Measurements from ENCODE around the gene METAP2.

DNA sequence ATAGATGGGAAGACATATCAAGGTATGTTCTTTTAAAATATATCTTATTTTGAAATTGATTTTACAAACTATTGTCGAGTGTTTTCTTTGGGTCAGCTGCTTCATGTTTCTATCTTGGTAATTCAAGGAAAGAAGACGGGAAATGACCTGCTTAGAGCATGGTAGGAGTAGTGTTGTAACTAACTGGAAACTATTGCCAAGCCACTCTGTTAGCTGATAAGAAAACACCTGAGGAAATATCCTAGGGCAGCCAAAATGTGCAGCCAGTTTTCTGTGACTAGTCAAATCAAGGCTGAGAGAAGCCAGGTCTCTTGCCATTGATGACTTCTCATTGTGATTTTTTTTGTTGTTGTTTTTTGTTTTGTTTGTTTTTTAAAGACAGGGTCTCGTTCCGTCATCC is 30.2 kb downstream of the METAP2 start:
- TF ChIP-seq, protein P1, sequence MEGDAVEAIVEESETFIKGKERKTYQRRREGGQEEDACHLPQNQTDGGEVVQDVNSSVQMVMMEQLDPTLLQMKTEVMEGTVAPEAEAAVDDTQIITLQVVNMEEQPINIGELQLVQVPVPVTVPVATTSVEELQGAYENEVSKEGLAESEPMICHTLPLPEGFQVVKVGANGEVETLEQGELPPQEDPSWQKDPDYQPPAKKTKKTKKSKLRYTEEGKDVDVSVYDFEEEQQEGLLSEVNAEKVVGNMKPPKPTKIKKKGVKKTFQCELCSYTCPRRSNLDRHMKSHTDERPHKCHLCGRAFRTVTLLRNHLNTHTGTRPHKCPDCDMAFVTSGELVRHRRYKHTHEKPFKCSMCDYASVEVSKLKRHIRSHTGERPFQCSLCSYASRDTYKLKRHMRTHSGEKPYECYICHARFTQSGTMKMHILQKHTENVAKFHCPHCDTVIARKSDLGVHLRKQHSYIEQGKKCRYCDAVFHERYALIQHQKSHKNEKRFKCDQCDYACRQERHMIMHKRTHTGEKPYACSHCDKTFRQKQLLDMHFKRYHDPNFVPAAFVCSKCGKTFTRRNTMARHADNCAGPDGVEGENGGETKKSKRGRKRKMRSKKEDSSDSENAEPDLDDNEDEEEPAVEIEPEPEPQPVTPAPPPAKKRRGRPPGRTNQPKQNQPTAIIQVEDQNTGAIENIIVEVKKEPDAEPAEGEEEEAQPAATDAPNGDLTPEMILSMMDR (IDR thresholded peaks at IDR 0.05): no peak
- no peak for TF ChIP-seq POLR2A (IDR thresholded peaks at IDR 0.05)
